ENCODE results near the gene CROCC2. TPM values are rescaled to one million over a fixed set of nuclear protein-coding genes. Genes with fewer than 3 reads are reported as not detected.

Gene CROCC2
- total RNA-seq, 6 experiments from 2014 or later: not detected

GRCh38 chr2:240905176-240905781, 857 bp upstream of the CROCC2 start:
- Mint-ChIP-seq H3K27ac (no peak overlapping the region), H3K4me3 (no peak overlapping the region), H3K9me3 (no peaks in the 10 kb centered on the region), H3K4me1 (ENCODE audit: low read depth) (peaks cover under 1% of the 10 kb centered on the region), H3K27me3 (ENCODE audit: insufficient read depth) (peaks cover 26% of the 10 kb centered on the region), H3K36me3 (ENCODE audit: low read depth) (no peaks in the 10 kb centered on the region)
- TF ChIP-seq CTCF (IDR thresholded peaks at IDR 0.05): no peak
- DNase-seq: no peak

- Mint-ChIP-seq H3K4me1 (ENCODE audit: low read depth) (peaks cover 15% of the 10 kb centered on the region), H3K36me3 (ENCODE audit: low read depth) (no peaks in the 10 kb centered on the region), H3K9me3 (no peaks in the 10 kb centered on the region), H3K27ac (no peak overlapping the region), H3K4me3 (no peak overlapping the region), H3K27me3 (ENCODE audit: insufficient read depth) (peaks cover 22% of the 10 kb centered on the region)
- DNase-seq: no peak
- TF ChIP-seq CTCF (IDR thresholded peaks at IDR 0.05): no peak
Observed at GRCh38 chr2:240906911-240907590, 915 bp downstream of the CROCC2 start.

- no peaks in the 10 kb centered on the region for H3K36me3 Mint-ChIP-seq (ENCODE audit: low read depth)
- H3K27me3 Mint-ChIP-seq (ENCODE audit: insufficient read depth): peaks cover 12% of the 10 kb centered on the region
- H3K4me3 Mint-ChIP-seq: no peak overlapping the region
- peaks cover 31% of the 10 kb centered on the region for H3K4me1 Mint-ChIP-seq (ENCODE audit: low read depth)
- no peak for DNase-seq
- no peak overlapping the region for H3K27ac Mint-ChIP-seq
- no peak for TF ChIP-seq CTCF (IDR thresholded peaks at IDR 0.05)
- no peaks in the 10 kb centered on the region for H3K9me3 Mint-ChIP-seq
Observed at GRCh38 chr2:240909216-240909974, 3.3 kb downstream of the CROCC2 start.

GRCh38 chr2:240911641-240912265, 5.6 kb downstream of the CROCC2 start:
- DNase-seq: no peak
- no peak for TF ChIP-seq CTCF (IDR thresholded peaks at IDR 0.05)
- H3K27ac Mint-ChIP-seq: peak overlapping the region; percentile 81; the same call in 1 of the 2 replicates
- H3K4me3 Mint-ChIP-seq: peak overlapping the region; percentile 75; the same call in 1 of the 2 replicates
- peaks cover 31% of the 10 kb centered on the region for H3K4me1 Mint-ChIP-seq (ENCODE audit: low read depth)
- H3K27me3 Mint-ChIP-seq (ENCODE audit: insufficient read depth): peaks cover 9% of the 10 kb centered on the region
- H3K9me3 Mint-ChIP-seq: no peaks in the 10 kb centered on the region
- H3K36me3 Mint-ChIP-seq (ENCODE audit: low read depth): no peaks in the 10 kb centered on the region
